Lower leg skin (tissue), 4 donors: Measurements from ENCODE around the gene GPR3. TPM values are rescaled to one million over a fixed set of nuclear protein-coding genes. Genes with fewer than 3 reads are reported as not detected.

Experiments used
- DNase-seq, 2 donors: peaks; one replicate each; pipeline ENCODE4 v3.0.0-alpha.2; 2019; ENCODE audit warnings: low spot score in 2 of 2
- H3K4me3 ChIP-seq: fragments of 200-600 bp; sonication (generic); 2 replicates; pipeline ENCODE4 v1.5.1; 2017; ENCODE audit warnings: mild to moderate bottlenecking, low read depth; ENCODE audit not compliant: poor library complexity, severe bottlenecking
- POLR2A ChIP-seq, 2 donors: fragments of 450-650 bp; IDR thresholded peaks; one replicate each; pipeline ENCODE4 v1.6.1; 2016 to 2017; ENCODE audit warnings: antibody characterized with exemption in 2 of 2, mild to moderate bottlenecking in 1 of 2, moderate library complexity in 1 of 2
- WGBS, 2 donors: methylation state at CpG; one replicate each; pipeline ENCODE4 v1.1.5; 2018; 5-methylcytosine and 5-hydroxymethylcytosine counted together
- intact Hi-C: fragments of 100-400 bp; cut with DNase I; formaldehyde crosslinking; loops from one replicate; pipeline ENCODE4 v1.15.0; 2023; ENCODE audit warnings: low total_unique reads
- total RNA-seq, 4 donors: library from RNA; depleted of rRNA; stranded (reverse); fragments of >200 nt; gene quantifications; one replicate each; pipeline ENCODE4 v1.1.0, GENCODE V29; 2016
- TF ChIP-seq, protein P1 (sequence below), 3 donors: fragments of 450-650 bp; IDR thresholded peaks; one replicate each; pipeline ENCODE4 v1.5.1; 2016; ENCODE audit warnings: antibody characterized with exemption in 3 of 3, mild to moderate bottlenecking in 3 of 3, moderate library complexity in 2 of 3

GPR3 gene
- total RNA-seq, 4 donors from 2014 or later: 0.22 to 1.3 (median 0.68) TPM

DNA sequence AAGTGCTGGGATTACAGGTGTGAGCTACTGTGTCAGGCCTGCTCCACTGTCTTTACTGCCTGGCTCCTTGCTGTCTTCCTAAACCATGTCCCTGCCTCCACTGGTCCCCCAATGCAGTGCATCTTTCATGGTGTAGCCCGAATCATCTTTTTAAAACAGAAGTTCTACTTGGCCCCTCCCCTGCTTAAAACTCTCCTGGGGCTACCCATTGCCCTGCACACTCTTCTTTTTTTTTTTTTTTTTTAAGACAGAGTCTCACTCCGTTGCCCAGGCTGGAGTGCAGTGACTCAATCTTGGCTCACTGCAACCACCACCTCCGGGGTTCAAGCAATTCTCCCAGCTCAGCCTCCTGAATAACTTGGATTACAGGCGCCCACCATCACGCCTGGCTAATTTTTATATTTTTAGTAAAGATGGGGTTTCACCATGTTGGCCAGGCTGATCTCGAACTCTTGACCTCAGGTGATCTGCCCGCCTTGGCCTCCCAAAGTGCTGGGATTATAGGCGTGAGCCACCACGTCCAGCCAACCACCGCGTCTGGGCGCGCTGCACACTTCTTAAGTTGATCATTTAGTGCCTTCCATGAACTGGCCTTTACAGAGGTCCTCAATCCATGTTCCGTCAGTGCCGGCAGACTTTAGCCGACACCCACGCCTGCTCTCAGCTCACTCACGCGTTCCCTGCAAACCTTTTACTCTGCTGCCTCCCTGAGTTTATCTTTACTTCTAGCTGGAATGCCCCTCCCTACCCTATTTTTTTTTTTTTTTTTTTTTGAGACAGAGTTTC is 20.2 kb upstream of the GPR3 start:
- DNase-seq: no peak
- intact Hi-C loops: no loop called here
- TF ChIP-seq POLR2A (IDR thresholded peaks at IDR 0.05): no peak
- TF ChIP-seq, protein P1, sequence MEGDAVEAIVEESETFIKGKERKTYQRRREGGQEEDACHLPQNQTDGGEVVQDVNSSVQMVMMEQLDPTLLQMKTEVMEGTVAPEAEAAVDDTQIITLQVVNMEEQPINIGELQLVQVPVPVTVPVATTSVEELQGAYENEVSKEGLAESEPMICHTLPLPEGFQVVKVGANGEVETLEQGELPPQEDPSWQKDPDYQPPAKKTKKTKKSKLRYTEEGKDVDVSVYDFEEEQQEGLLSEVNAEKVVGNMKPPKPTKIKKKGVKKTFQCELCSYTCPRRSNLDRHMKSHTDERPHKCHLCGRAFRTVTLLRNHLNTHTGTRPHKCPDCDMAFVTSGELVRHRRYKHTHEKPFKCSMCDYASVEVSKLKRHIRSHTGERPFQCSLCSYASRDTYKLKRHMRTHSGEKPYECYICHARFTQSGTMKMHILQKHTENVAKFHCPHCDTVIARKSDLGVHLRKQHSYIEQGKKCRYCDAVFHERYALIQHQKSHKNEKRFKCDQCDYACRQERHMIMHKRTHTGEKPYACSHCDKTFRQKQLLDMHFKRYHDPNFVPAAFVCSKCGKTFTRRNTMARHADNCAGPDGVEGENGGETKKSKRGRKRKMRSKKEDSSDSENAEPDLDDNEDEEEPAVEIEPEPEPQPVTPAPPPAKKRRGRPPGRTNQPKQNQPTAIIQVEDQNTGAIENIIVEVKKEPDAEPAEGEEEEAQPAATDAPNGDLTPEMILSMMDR (IDR thresholded peaks at IDR 0.05): no peak
- H3K4me3 ChIP-seq: no peak overlapping the region
- WGBS, 2 donors: 78 to 80% methylated on average over 19 of the region's 19 CpGs

DNA sequence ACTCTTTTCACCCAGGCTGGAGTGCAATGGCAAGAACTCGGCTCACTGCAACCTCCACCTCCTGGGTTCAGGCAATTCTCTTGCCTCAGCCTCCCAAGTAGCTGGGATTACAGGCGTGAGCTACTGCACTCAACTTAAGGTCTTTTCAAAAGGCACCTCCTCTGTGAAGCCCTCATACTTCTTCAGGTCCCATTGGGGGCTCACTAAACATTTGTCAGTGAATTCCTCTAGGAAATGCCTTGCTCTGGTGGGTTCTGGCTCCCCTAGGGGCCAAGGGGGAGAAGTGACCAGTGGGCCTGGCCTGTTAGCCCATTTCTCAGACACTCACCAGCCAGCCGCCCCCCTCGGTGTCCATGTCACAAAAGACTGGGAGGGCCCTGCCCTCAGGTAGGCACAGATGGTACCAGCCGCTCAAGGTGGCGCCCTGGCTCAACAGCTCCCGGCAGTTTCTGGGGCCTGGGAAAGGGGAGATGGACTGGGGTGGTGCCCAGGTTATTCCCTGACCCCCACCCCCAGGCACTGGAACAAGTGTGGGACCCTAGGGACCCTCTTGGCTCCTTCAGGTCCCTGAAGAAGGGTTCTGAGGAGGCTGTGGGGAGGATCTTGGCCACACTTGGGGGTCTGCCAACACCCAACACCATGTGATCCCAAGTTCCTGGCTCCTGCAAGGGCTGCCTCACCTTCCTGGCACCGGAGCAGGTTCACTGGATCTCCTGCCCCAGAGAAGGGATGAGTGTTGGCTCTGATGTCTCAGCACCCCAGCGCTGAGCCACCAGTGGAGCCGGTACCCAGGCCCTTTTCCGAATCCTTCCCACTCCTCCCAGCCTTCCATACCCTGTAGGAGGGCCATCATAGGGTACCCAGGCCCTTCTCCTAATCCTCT is 19.4 kb upstream of the GPR3 start:
- H3K4me3 ChIP-seq: no peak overlapping the region
- 53 to 65% methylated on average over 6 to 11 of the region's 11 CpGs for WGBS, 2 donors
- TF ChIP-seq, protein P1 (IDR thresholded peaks at IDR 0.05): no peak
- intact Hi-C loops: no loop called here
- DNase-seq: no peak

DNA sequence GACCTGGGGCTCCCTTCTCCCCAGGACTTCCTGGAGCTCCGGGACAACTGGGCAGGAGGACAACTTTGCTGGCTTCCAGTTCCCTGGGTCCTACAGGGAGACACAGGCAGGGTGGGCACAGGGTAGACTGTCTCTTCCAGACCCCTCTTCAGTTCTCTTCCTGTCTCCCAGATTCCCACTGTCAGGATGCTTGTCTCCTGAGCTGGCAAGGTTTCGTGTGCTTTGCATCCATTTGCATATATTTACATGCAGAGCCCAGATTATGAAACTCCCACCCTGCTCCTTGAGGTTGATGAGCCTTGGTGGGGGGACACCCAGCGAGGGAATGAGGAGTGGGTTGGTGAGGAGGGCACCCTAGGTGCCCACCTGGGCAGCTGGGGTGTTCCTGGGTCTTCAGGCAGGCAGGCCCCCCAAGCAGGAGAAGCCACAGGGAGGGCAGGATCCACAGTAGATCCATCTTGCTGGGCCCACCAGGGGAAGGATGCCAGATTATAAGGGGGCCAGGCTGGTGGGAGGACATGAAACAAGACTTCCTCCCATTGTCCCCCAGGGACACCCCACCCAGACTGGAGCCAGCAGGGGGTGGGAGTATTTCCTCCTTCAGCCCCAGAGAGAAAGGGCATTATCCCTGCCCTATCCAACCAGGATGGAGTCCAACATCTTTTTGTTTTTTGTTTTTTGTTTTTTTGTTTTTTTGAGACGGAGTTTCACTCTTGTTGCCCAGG is 17.9 kb upstream of the GPR3 start, which contains the start of gene FCN3:
Gene FCN3, minus strand, starts transcription at position 463 of the 725 bp plus-strand sequence. Its CDS starts 6 bp downstream, at position 457.
- no peak for DNase-seq
- WGBS, 2 donors: 78 to 82% methylated on average over 4 of the region's 4 CpGs
- TF ChIP-seq POLR2A (IDR thresholded peaks at IDR 0.05): no peak
- TF ChIP-seq, protein P1 (IDR thresholded peaks at IDR 0.05): no peak
- no peak within 1 kb of the TSS for H3K4me3 ChIP-seq
- intact Hi-C loops: no loop called here

DNA sequence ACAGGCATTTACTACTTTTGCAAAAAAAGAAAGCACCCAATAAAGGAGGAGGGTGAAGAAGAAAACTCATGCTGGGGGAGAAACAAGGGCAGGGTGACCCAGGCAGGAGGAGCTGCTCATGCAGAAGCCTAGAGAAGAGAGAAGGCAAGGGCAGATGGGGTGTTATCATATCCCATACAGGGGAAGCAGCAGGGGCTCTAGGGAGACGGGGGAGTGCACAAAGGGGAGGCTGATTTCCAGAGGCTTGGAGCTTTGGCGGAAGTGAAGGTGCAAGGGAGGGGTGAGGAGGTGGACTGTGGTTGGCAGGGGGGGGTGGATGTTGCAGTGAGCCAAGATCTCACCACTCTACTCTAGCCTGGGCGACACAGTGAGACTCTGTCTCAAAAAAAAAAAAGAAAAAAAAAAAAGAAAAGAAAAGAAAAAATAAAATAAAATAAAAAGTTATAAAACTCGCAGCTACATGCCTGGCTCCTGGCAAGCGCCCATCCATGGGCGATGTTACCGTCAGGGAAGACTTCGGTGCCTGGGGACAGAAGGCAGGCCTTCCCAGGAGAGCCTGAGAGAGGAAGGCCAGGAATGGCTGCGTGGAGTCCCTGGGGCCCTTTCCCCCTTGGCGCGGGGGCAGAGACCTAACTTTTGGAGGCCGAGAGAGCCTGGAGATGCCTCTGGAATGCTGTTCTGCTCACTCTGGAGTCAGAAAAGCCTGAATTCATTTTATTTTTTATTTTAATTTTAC is 14.5 kb upstream of the GPR3 start:
- intact Hi-C loops: no loop called here
- 55 to 64% methylated on average over 11 to 12 of the region's 12 CpGs for WGBS, 2 donors
- no peak overlapping the region for H3K4me3 ChIP-seq
- DNase-seq: no peak
- no peak for TF ChIP-seq POLR2A (IDR thresholded peaks at IDR 0.05)
- TF ChIP-seq, protein P1 (IDR thresholded peaks at IDR 0.05): no peak

DNA sequence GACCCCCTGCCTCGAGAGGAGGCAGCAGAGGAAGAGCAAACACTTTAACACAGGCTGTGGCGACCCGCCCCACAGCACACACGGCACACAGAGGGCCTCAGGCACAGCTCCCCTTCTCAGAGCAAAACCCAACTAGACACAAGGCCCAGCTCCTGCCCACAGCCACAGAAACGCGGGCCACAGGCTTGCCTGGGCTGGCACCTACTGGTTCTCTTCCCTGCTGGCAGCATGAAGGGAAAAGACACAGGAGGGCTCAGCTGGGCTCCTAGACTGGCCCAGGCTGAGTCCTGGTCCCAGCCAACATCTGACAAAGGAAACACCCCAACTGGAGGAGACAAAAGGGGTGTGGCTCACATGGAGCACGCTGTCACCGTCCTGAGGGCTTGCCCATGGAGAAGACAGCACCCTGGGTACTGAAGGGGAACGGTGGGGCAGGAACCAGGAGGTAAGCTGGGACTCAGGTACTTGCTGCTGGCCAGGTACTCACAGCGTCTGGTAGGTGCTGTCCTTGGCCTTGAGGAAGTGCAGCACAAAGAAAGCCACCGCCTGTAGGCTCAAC is 12.8 kb upstream of the GPR3 start:
- no peak for TF ChIP-seq POLR2A (IDR thresholded peaks at IDR 0.05)
- TF ChIP-seq, protein P1 (IDR thresholded peaks at IDR 0.05): no peak
- H3K4me3 ChIP-seq: no peak overlapping the region
- WGBS, 2 donors: 54 to 65% methylated on average over 9 to 11 of the region's 11 CpGs
- DNase-seq: no peak
- intact Hi-C loops: loop anchor here (10.0 kb wide), 1 partner anchor 45 kb away; no protein-coding TSS in a partner anchor
